ENCODE results near the gene PIMREG.

DNA sequence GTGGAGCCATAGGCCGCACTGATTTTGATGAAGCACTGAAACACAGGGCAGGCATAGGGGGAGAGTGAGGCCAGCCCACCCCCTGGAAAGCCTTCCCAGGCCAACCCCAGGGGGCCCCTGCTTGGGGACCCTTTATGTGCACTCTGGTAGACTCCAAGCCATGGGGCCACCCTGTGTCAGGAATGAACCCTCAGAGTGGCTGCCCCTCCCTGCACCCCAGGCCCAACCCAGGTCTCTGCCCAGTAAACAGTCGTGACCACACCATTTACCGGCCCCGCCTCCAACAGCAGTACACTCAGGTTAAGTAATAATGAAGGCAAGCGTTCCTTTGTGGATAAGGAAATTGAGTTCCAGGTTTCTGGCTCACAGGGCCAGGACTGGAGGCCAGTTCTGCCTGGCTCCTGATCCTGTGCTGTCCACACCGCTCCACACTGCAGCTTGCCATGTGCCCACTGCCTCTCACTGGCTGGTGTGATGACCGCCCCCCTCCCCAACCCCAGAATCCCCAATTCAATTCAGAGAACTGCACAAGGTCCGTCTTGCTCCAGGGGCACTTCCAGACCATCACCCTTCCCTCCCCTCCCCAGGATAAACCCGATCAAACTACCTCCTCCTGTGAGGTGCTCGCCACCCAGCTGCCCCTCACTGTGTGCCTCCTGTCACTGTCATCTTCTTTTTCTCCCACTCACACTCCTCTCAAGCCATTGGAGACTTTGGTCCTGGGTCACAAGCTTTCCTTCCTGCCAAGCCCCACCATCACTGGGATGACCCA lies 13.6 kb downstream of the PIMREG start:
- no peak for TF ChIP-seq BHLHE40 (IDR thresholded peaks at IDR 0.05; ENCODE audit: borderline replicate concordance)
- no peak for TF ChIP-seq ELF4 (IDR thresholded peaks at IDR 0.05)
- TF ChIP-seq SUZ12 (IDR thresholded peaks at IDR 0.05), result no peak
- TF ChIP-seq SP1 (IDR thresholded peaks at IDR 0.05), result no peak
- TF ChIP-seq FOXK2 (IDR thresholded peaks at IDR 0.05), result no peak
- TF ChIP-seq FOXA1 (IDR thresholded peaks at IDR 0.05), result no peak
- no peak for TF ChIP-seq L3MBTL2 (conservative IDR thresholded peaks at IDR 0.05)
- no peak for TF ChIP-seq HDGF (IDR thresholded peaks at IDR 0.05; ENCODE audit: borderline replicate concordance)
